Measurements from ENCODE around the gene ZNF691.
"Not testable (repeated sequence)": the region's sequence is repeated elsewhere in the genome, so short reads cannot be mapped to it uniquely, and the experiment has no call there.

The ZNF691 gene, protein sequence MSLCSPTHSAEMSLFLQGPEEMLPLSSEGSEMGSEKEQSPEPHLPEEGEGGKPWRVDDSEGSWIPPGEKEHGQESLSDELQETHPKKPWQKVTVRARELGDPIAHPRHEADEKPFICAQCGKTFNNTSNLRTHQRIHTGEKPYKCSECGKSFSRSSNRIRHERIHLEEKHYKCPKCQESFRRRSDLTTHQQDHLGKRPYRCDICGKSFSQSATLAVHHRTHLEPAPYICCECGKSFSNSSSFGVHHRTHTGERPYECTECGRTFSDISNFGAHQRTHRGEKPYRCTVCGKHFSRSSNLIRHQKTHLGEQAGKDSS

DNA sequence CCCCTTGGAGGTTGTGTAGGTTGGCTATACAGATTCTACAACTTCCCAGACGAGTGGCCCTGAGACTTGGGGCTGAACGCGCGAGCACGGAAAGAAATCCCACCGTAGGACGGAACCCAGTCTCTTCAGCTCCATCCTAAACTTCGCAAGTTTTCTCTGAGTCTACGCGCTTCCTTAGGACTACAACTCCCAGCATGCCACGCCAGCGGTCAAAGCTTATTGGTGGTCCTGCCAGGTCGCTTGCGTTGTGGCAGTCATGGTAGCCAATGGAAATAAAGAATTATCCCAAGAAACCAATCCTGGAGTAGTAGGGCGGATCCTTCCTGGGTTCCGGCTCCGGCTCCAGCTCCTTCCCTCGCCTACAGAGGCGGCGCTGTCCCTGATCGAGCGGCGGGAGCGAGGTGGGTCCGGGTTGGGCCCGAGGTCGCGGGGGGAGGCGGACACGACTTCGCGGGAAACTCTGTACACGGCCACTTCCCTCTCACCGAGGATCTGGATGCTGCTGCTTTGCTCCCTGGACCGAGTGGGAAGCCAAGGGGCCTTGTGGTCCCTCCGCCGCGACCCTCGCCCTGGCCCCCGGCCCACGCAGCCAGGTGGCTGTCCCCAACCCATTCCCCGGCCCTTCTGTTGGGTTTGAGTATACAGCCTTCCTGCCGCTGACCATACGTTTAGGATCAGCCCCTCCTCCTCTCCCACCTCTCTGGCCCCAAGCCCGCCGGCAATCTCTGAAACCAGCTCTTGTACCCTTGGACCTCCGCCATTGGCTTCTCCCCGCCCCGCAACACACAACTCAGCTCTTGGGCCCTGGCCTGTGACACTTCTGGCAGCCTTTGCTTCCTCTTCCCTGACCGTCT, at the start of gene ZNF691:
ZNF691 (plus strand) TSS at position 357 of the 854 bp plus-strand sequence. CDS start 3,046 bp downstream, outside the sequence.
- DNase-seq, result peak; percentile 95

DNA sequence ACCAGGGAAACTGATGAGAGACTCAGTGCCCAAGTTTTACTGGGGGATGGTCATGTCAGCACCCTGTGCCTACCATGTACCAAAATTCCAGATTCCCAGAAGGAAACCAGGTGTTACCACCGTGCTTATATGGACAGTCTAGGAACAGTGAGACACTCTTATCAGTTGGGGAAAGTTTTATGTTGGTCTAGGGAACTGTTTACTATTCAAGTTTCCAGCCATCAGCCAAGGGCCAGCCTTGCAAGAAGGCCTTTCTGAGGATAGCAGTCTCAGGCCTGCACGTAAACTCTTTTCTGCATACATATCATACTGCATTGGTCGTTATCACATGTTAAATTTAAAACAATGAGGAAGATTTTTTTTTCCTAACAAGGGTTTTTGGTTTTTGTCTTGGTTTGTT, 49.0 kb upstream of the ZNF691 start:
- DNase-seq, result no peak

DNA sequence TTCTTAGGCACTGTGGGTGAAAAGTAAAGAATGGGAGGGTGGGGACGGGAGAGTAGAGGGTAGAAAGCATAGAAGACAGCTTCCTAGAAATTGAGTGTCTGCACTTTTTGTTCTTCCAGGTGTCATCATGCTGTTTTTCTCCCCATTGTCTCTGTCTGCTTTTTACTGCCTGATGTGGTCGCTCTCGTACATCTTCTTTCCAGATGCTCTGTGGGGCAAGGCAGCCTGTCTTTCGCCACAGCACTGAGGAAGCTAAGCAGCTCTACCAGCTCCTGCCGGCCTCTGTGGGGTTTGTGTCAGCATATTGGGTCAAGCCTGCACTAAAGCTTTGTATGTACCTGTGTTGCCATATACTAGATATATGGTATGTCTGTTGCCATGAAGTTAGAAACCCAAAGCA, 48.4 kb upstream of the ZNF691 start:
- no peak for DNase-seq

DNA sequence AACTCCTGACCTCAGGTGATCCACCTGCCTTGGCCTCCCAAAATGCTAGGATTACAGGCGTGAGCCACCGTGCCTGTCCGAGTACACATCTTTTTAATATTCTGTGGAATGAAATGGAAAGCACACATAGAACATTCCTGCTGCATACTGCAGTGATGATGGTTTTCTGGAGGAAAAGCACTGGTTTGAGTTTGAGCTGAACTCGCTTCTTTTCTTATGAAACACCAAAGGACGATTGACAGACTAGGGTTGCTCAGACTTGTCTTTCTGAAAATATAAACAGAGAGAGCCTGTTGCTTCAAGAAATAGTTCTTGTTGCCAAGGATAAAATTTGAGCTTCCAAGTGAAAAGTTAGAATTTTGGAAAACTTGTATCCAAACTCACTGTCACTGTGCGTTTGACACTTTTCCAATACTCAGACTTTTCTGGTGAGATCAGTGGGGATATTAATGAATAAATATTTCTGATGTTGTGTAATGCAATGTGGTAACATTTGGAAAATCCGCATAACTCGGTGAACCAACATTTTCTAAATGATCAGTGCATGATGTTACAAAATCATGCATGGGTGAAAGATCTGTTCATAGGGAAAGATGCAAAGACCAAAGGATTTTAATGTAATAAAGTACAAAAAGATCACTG, 44.5 kb upstream of the ZNF691 start:
- no peak for DNase-seq

DNA sequence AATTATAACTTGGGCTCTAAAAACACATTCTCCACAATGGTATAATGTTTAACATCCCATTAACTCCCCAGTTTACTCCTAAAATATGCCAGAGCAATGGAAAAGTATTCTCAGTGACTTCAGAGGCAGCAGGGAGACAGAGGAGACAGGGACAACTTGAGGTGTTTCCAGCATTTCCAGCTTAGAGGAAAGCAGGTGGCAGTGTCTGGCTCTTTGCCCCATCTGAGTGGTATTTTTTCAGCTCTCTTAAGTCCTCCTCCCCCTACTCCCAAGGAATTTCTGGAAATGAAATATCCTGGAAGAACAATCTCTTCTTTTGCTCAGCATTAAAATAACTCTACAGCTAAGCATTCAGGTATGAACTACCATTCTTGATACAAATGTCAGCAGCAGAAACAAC, 40.2 kb upstream of the ZNF691 start:
- peak; percentile 7 for DNase-seq

DNA sequence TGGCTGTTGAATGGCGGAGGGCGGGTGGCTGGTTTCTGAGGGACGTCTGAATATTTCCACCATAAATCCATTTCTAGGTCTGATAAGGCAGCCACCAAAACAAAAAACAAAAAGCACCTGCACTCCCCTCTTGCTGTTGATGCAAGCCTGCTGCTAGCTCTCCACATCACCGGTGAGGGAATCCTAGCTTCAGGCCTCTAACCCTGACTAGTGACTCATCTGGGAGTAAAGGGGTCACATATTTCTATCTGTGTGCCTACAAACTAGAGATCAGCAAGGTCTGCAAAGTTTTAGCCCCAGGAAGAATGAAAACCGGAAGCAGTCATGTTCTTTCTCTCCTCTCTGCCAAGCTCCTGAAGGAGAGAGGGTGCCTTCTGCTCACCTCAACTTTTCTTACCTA, 39.8 kb upstream of the ZNF691 start:
- peak; percentile 61 for DNase-seq

DNA sequence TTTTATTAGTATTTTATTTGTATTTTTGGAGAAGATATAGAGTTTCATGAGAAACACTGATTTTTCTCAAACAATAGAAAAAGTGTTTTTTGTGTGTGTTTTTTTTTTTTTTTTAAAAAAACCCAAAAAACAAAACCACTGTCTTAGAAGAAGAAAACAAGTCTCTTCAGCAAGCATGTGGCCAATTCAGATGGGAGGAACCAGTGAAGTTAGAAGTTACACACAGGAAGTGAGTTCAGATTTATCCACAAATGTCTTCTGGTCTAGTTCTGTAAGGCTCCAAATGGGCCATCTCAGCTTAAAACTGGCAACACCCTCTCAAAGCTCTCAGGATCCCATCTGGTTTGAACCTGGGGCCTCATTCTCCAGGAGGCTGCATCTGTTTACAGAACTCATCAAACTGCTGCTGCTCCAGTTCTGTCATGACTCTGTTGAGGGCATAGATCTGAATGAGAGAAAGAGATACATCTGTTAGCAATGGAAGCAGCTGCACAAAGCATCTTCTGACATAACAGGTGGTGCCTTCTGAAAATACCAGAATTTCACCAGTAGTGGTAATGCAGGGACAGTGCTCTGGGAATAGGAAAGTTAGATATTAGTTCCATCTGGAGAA, 39.3 kb upstream of the ZNF691 start:
- no peak for DNase-seq

DNA sequence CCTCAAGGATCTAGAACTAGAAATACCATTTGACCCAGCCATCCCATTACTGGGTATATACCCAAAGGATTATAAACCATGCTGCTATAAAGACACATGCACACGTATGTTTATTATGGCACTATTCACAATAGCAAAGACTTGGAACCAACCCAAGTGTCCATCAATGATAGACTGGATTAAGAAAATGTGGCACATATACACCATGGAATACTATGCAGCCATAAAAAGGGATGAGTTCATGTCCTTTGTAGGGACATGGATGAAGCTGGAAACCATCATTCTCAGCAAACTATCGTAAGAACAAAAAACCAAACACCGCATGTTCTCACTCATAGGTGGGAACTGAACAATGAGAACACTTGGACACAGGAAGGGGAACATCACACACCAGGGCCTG, 31.6 kb upstream of the ZNF691 start:
- DNase-seq, result not testable (repeated sequence)

DNA sequence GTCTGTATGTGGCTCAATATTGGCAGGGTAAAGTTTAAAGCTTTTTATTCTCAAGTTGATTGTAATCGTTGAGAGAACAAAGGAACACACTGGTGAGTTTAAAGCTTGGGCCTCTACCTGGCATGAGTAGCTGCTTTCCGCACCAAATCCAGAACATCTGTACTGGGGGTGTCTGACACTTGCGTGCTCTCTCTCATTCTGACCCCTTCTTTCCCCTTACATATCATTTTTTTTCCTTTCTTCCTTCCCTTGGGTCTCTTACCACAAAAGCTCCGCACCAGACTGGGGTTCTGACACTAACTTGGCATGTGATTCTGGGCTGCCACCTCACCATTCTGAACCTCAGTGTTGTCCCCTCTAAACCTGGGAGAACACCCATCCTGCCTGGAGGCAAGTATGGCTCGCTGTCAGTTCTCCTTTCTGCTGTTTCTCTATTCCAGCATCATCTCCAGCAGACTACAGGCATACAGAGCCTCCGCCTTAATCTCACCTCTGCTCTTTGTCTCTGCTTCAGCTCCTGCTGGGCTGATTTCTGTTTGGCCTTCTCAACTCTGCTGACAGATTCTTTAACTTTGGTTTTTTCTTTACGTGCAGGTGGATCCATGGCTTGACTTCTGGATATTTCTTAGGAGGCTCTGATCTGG, 30.4 kb upstream of the ZNF691 start:
- no peak for DNase-seq

DNA sequence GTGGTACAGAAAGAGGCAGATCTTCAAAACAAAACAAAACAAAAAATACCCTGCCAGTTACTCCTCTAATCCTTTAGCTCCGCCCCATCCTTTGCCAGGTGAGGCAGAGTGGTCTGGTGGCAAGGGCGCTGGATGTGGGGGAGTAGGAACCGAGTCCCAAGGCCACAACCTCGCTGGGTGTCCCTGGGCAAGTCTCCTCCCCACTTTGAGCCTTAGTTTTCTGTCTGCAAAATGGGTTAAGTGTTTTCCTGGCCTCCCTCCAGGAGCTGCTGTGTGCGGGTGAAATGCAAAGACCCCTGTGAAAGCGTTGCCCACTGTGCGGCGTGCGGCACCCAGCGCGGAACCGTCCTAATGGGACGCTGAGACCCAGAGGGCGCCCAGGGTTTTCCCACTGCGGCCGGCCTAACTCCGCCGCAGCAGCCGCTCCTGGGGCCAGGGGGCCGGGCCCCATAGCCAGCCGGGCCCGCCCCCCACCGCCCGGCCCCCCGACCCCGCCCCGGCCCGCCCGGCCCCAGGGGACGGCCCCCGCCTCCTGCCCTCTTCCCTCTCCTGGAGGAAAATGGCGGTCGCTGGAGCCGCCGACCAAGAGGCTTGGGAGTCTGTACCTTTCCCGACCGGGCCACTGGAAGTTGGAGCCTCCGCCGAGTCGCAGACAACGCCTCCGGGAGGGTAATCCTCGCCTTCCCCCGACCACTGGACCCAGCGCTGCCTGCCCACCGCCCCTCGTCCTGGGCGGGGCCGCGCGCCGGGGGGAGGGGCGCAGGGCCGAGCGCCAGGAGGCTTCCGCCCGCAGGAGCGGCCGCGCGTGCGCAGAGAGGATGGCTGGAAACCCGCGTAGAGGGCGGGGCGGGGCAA, 29.6 kb upstream of the ZNF691 start, which contains the start of the genes ERMAP and SVBP:
ERMAP (plus strand) TSS at position 538 of the 855 bp plus-strand sequence. CDS start 13,327 bp downstream, outside the sequence.
SVBP (minus strand) TSS at position 813 of the 855 bp plus-strand sequence. CDS start 853 bp downstream, outside the sequence.
- DNase-seq, result peak; percentile 69

DNA sequence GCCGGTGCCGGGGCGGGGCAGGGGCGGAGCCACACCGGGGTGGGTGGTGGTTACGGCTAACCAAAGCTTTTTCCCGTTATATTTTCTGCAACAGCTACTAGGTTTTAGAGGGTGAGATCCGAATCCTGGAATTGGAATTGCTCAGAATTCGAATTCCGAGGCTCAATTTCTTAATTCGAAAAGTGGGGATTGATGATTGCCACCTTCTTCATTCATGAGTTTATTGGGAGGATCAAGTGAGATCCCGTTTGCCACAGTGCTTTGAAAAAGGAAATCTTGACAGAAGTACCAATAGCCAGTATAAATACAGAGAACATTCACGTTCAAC, 29.0 kb upstream of the ZNF691 start:
- DNase-seq, result no peak

DNA sequence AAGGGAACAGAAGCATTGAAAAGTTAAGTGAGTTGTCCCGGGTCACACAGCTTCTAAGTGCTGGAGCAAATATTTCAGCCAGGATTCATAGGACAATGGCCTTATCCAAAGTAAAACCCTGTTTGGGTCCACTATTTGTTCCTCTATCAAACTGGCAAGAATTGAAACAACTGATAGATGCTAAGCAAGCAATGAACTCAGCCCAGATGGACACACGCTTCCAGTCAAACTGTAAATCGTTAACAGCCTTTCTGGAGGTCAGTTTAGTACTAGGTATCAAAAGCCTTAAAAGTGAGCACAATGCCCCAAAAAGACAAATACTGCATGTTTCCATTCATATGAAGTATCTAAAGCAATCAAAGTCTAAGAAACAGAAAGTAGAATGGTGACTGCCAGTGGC, 28.4 kb upstream of the ZNF691 start:
- no peak for DNase-seq

DNA sequence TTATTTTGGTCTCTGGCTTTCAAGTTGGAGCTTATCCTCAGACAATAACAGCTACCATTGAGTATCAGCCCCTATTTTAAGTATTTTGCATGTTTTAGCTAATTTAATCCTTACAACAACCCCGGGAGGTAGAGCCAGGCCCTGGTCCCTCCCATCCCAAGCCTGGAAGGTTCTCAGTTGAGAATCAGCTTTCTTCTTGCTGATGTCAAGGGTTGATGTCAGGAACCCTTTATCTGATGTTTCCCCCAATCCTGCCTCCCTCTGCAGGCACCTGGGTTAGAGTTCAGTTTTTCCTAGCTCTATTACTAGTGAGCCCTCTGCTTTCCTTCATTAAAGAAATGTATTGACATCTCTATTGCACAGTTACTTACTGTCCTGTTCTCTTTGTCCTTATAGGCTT, 25.6 kb upstream of the ZNF691 start:
- no peak for DNase-seq

DNA sequence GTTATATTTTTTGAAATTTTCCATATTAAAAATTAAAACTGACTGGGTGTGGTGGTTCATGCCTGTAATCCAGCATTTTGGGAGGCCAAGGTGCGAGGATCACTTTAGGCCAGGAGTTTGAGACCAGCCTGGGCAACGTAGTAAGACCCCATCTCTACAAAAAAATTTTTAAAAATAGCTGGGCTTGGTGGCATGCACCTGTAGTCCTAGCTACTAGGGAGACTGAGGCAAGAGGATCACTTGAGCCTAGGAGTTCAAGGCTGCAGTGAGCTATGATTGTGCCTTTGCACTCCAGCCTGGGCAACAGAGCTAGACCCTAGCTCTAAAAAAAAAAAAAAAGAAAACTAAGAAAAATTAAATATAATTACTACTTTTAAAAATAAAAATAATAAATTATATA, 24.7 kb upstream of the ZNF691 start:
- no peak for DNase-seq

DNA sequence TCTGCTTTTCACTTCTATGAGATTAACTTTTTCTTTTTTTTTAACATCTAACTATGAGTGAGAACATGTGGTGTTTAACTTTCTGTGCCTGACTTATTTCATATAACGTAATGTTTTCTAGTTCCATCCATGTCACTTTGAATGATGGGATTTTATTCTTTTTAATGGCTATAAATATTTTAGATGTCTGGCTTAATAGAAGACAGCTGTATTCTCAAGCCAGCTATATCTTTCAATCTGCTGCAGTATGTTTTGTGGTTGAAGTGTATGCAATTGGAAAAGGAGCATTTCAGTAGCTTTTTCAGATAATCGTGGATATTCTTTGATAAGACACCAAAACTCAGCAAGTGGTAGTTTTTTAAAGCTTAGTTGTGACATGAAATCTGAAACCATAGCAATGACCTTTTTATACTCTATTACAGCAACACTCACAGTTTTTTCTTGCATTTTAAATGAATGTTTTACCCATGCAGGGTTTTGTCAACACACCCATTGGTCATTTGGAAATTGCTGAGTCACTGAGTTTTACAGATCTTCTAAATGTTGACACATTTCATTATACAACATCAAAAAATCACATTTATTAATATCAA, 23.5 kb upstream of the ZNF691 start:
- DNase-seq, result no peak

DNA sequence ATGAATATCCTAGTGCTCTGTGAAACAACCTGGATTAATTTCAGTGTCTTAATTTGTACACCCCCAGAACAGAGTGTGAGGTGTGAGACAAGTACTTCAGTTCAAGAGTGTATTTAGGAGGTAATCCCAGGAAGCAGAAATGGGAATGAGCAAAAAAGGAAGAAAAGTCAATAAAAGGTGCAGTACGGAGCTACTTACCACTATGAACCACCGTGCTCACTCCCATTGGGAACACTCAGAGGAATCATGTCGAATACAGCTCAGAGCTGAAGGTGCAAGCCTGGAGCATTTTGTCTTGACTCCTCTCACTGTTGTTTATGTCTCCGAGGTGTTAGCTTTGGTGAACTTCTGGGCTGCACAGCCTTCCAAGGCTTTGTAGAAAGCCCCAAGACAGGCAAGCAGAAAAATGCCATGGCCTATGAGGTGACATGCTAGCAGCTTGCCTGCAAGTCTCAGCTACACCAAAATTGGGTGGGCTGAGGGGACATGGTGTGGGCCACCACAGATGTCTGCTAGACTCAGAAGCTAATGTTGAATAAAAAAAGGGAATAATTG, 21.9 kb upstream of the ZNF691 start:
- no peak for DNase-seq

DNA sequence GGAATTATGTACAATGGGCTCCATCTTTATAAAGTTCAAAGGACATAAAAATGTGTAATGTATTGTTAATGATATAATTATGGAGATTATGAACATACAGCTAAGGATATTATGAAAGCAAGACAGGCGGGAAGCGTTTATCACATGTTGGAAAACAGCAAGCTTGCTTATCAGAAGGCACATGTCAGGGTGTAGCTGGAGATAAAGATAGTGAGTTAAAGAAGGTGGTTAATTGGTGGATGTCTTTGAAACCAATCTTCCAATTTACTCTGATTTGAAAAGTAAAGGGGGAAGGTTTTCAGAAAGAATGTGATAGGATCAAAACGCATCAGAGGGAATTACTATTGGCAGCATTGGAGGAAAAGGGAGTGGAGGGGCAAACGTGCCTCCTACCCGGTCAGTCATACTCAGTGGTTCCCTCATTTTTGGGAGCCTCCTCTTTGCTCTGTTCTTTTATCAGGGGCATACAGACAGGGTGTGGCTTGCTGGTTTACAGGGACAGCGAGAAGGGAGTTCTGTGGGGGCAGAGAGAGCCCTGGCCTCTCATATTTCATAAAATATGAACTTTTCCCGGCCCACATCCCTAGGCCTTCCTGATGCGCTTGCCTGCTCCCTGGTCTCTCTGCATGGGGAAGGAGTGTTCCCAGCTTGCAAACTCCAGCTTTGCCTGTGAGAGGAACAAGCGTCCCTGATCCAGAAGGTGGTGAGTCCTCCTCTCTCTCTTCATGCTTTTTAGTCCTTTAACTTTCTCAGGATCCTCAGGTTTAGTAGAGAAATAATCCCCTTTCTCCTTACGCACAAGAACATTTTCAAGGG, 21.2 kb upstream of the ZNF691 start:
- DNase-seq, result no peak

DNA sequence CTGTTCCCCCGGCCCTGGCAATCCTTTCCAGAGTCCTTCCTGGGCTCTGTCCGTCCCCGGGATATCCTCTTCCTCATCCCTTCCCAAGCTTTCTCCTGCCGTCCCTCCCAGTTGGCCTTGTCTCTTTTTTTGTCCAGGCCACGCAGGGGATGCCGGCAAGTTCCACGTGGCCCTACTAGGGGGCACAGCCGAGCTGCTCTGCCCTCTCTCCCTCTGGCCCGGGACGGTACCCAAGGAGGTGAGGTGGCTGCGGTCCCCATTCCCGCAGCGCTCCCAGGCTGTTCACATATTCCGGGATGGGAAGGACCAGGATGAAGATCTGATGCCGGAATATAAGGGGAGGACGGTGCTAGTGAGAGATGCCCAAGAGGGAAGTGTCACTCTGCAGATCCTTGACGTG, 15.8 kb upstream of the ZNF691 start:
- DNase-seq, result no peak

DNA sequence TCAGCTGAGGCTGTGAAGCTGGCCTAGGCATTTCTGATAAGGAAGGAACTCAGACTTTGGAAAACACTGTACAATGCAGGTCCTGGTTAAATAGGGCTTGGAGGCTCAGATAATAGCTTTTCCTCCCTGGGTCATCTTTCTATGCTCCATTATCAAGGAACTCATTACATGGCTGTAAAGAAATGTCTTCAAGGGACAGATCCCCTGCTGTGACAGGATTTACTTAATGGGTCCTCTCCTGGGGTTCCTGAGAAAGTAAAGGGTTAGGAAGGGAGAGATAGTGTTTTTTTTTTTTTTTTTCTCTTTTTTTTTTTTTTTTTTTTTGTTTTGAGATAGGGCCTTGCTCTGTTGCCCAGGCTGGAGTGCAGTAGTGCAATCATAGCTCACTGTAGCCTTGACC, 15.1 kb upstream of the ZNF691 start:
- DNase-seq, result no peak

DNA sequence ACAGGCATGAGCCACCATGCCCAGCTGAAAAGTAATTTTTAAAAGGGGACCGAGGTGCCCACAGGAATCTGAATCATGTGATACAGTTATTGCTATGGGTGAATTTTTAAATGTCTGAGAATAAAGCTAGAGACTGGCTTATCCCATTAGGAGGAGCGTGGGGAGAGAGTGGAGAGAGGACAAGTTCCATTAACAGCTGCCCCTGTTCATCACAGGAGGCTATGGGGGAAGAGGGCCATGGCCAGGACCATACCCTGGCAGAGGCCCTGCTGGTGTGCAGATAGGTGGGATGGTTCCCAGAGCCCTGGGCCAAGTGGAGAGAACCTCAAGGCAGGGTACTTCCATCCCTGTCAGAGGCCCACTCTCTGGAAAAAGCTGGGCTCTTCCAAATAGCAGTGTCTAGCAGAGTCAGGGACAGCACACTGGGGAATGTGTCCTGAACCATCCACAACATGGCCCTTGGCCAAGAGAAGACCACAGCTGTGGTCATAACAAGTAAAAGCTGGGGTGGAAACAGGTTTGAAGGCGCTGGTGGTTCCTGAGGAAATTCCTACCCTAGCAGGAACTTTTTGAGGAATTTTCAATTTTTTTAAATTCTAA, 13.7 kb upstream of the ZNF691 start:
- no peak for DNase-seq

All from NCI-H226 (cell line).